GM12872 (cell line): ENCODE measurements around the gene ARHGAP26.

ENCODE experiments used
- CTCF ChIP-seq: IDR thresholded peaks from 3 replicates; pipeline ENCODE4 v1.5.1; 2011; ENCODE audit warnings: low read depth, mild to moderate bottlenecking, low read length, moderate library complexity; ENCODE audit not compliant: insufficient read depth

ARHGAP26 gene

GRCh38 chr5:143231416-143231815, 461.2 kb downstream of the ARHGAP26 start:
- TF ChIP-seq CTCF: no peak

GRCh38 chr5:143231973-143232812, 462.0 kb downstream of the ARHGAP26 start:
- no peak for TF ChIP-seq CTCF

- no peak for TF ChIP-seq CTCF
Measured at GRCh38 chr5:143233031-143233430, 462.9 kb downstream of the ARHGAP26 start.

DNA sequence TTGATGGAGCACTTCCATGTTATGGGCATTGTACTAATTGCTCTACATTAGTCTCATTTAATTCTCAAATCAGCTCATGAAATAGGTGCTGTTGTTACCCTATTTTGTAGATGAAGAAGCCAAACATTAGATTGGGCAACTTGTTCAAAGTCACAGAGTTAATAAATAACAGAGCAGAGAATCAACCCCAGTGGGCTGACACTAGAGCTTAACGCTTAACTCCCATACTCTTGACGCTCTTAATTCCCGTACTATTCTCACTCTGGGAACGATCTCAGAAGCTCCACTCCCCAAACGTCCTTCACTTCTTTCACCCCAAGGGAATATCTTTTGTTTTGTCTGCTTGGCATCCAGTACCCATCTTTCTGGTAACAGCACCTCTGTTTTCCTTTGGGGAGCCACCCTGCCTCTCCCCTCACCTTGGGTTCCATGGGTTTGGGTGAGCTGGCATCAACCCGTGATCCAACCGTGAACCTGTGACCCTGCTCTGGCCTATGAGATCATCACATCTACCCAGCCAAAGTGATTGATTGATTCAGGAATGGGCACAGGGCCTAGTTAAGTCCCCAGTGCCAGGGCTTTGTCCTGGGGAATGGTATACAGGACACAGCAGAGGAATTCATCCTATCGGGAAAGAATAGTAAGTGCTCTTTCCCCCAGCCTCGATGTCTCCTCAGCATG, 464.1 kb downstream of the ARHGAP26 start:
- TF ChIP-seq CTCF: no peak

- TF ChIP-seq CTCF: no peak
Measured at GRCh38 chr5:143235423-143235822, 465.2 kb downstream of the ARHGAP26 start.

DNA sequence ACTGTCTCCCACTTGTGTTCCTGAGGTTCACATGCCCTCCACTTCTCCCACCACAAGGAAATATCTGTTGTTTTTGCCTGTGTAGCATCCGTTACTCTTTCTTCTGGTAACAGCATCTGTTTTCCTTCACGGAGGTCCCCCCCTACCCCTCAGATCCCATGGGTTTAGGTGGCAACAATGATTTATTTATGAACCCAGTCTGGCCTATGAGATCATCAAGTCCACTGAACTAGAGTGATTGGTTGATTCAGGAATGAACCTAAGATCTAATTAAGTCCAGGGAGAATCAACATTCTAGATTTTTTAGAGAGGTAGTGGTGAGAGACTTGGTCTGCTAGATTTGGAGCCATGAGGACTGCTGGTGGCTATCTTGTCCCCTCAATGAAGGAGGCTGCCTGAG, 466.5 kb downstream of the ARHGAP26 start:
- TF ChIP-seq CTCF: no peak

GRCh38 chr5:143237664-143238063, 467.5 kb downstream of the ARHGAP26 start:
- no peak for TF ChIP-seq CTCF
